ENCODE results near the gene SHTN1.

Gene SHTN1, protein sequence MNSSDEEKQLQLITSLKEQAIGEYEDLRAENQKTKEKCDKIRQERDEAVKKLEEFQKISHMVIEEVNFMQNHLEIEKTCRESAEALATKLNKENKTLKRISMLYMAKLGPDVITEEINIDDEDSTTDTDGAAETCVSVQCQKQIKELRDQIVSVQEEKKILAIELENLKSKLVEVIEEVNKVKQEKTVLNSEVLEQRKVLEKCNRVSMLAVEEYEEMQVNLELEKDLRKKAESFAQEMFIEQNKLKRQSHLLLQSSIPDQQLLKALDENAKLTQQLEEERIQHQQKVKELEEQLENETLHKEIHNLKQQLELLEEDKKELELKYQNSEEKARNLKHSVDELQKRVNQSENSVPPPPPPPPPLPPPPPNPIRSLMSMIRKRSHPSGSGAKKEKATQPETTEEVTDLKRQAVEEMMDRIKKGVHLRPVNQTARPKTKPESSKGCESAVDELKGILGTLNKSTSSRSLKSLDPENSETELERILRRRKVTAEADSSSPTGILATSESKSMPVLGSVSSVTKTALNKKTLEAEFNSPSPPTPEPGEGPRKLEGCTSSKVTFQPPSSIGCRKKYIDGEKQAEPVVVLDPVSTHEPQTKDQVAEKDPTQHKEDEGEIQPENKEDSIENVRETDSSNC

DNA sequence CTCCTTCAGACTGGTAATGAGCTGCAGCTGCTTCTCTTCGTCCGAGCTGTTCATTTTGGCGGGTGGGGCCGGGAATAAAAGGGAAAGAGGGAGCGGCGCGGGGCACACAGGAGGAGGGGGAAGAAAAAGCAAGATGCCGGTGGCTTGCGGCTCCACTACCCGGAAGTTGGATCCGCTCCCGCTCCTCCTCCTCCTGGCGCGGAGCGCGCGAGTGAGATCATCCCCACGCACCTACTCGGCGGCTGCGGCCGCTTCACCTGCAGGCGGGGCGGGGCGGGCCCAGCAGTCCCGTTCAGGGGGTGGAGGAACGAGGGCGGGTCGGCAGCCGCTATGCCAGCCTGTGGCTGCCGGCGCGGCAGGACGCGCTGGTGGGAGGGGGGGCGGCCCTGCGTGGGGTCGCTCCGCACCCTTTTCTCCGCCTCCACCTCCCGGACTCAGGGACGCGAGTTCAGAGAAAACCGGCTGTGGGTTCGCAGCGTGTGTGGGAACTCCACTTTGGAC, at the start of gene SHTN1:
TSS of gene SHTN1 (minus strand) at position 162 of the 501 bp plus-strand sequence. CDS start at position 54, 108 bp downstream.
- TF ChIP-seq, protein P1, sequence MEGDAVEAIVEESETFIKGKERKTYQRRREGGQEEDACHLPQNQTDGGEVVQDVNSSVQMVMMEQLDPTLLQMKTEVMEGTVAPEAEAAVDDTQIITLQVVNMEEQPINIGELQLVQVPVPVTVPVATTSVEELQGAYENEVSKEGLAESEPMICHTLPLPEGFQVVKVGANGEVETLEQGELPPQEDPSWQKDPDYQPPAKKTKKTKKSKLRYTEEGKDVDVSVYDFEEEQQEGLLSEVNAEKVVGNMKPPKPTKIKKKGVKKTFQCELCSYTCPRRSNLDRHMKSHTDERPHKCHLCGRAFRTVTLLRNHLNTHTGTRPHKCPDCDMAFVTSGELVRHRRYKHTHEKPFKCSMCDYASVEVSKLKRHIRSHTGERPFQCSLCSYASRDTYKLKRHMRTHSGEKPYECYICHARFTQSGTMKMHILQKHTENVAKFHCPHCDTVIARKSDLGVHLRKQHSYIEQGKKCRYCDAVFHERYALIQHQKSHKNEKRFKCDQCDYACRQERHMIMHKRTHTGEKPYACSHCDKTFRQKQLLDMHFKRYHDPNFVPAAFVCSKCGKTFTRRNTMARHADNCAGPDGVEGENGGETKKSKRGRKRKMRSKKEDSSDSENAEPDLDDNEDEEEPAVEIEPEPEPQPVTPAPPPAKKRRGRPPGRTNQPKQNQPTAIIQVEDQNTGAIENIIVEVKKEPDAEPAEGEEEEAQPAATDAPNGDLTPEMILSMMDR (IDR thresholded peaks at IDR 0.05; ENCODE audit: insufficient read depth, low read depth, low read length, missing control alignments), result no peak
- DNase-seq (ENCODE audit: low read depth), result peak; percentile 14
- peak within 1 kb of the TSS; percentile 55 for H3K4me3 ChIP-seq (ENCODE audit: low read depth, low read length)

DNA sequence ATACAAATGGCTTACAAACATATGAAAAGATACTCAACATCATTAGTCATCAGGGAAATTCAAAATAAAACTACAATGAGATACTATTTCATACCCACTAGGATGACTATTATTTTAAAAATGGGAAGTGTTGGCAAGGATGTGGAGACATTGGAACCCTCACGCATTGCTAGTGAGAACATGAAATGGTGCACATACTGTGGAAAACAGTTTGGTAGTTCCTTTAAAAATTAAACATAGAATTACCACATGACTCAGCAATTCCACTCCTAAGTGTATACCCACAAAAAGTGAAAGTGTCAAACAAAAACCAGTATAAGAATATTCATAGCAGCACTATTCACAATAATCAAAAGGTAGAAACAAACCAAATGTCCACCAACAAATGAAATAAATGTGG, 48.5 kb upstream of the SHTN1 start:
- H3K4me3 ChIP-seq (ENCODE audit: low read depth, low read length), result no peak overlapping the region
- DNase-seq (ENCODE audit: low read depth), result no peak
- TF ChIP-seq, protein P1 (IDR thresholded peaks at IDR 0.05; ENCODE audit: insufficient read depth, low read depth, low read length, missing control alignments), result no peak

DNA sequence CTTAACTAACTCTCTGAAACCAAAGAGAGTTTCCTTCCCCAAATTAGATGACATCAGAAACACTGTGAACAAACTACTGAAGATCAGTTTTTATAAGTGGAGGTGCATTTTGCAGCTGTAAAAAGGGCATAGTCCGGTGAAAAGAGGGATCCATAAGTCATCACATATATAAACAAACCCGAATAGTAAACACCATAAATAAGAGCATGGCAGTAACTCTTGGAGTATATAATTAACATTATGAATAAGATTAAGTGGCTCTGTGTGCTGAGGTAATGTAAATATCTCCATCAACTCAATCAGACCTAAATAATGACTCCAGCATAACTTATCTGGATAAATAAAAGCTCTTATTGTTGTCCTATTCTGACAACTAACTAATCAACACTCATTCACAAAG, 43.0 kb upstream of the SHTN1 start:
- TF ChIP-seq, protein P1 (IDR thresholded peaks at IDR 0.05; ENCODE audit: insufficient read depth, low read depth, low read length, missing control alignments), result no peak
- no peak overlapping the region for H3K4me3 ChIP-seq (ENCODE audit: low read depth, low read length)
- no peak for DNase-seq (ENCODE audit: low read depth)

DNA sequence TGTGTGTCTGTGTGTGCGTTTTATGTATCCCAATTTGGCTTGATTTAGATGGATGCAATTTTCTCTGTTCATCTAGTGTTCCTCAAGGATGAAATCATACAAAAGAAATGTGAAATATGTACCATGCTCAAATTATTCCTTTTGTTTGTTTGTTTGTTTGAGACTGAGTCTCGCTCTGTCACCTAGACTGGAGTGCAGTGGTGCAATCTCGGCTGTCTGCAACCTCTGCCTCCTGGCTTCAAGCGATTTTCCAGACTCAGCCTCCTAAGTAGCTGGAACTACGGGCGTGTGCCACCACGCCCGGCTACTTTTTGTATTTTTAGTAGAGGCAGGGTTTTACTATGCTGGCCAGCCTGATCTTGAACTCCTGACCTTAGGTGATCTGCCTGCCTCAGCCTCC, 11.3 kb upstream of the SHTN1 start:
- H3K4me3 ChIP-seq (ENCODE audit: low read depth, low read length), result no peak overlapping the region
- no peak for DNase-seq (ENCODE audit: low read depth)
- TF ChIP-seq, protein P1 (IDR thresholded peaks at IDR 0.05; ENCODE audit: insufficient read depth, low read depth, low read length, missing control alignments), result no peak

DNA sequence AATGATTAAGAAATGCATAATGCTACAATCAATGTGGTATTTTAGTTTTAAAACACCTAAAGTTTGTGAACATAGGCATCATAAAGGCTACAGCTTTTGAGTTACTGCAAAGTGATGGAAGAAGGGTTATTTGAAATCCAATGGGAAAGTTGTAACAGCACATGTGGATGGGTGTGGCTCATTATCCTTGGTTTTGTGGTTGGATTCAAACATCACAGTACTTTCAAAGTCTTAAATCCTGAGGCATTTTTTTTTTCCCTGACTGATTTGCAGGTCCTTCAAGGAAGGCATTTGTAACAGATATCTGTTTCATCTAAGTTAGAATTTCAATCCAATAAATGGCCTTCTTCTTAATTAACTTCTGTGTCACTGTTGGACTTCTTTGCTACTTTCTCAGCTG, 9.8 kb upstream of the SHTN1 start:
- H3K4me3 ChIP-seq (ENCODE audit: low read depth, low read length), result no peak overlapping the region
- TF ChIP-seq, protein P1 (IDR thresholded peaks at IDR 0.05; ENCODE audit: insufficient read depth, low read depth, low read length, missing control alignments), result no peak
- DNase-seq (ENCODE audit: low read depth), result no peak

DNA sequence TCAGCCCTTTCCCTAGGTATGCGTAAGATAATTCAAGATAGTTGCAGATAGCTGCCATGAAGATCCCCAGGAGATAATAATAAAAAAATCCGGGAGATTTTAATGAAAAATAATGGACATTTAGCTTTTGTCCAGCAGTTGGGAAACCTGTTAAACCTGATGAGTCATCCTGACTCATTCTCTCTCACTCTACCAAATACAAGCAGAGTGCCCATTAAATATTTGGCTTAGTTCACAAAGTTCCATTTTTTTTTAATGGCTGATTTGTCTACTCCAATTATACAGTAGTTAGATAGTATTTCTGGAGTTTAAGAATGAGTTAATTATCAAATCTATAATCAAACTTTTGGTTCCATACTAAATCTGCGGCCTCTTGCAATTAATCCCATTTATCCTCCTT, 2.1 kb upstream of the SHTN1 start:
- no peak for DNase-seq (ENCODE audit: low read depth)
- no peak overlapping the region for H3K4me3 ChIP-seq (ENCODE audit: low read depth, low read length)
- TF ChIP-seq, protein P1 (IDR thresholded peaks at IDR 0.05; ENCODE audit: insufficient read depth, low read depth, low read length, missing control alignments), result no peak
